HG03108 (cell line): ENCODE results near the gene VRK1.

Source experiments
- ATAC-seq: cut with Tn5 transposase; IDR thresholded peaks from one replicate; pipeline ENCODE4 v1.9.1; 2021; ENCODE audit warnings: moderate library complexity; ENCODE audit not compliant: unreplicated experiment

VRK1 gene

DNA sequence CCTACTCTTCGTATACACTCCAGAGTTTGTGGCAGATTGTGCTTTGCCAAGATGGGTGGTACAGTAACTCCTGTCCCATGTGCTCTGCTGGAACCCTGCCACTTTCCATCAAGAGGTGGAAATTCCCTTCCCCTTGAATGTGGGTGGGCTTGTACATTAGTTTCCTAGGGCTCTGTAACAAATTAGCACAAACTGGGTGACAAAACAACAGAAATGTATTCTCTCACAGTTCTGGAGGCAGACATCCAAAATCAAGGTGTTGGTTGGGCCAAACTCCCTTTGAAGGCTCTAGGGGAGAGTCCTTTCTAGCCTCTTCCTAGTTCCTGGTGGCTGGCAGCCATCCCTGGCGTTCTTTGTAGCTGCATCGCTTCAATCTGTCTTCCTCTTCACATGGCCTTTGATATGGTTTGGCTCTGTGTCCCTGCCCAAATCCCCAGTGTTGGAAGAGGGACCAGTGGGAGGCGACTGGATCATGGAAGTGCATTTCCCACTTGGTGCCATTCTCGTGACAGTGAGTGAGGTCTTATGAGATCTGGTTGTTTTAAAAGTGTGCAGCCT is 117.5 kb downstream of the VRK1 start:
- no peak for ATAC-seq

DNA sequence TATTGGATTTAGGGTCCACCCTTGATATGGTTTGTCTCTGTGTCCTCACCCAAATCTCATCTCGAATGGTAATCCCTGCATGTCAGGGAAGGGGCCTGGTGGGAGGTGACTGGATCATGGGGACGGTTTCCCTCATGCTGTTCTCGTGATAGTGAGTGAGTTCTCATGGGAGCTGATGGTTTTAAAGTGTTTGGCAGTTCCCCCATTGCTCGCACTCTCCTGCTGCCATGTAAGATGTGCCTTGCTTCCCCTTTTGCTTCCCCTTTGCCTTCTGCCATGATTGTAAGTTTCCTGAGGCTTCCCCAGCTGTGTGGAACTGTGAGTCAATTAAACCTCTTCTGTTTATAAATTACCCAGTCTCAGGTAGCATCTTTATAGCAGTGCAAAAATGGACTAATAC is 118.3 kb downstream of the VRK1 start:
- ATAC-seq = no peak

DNA sequence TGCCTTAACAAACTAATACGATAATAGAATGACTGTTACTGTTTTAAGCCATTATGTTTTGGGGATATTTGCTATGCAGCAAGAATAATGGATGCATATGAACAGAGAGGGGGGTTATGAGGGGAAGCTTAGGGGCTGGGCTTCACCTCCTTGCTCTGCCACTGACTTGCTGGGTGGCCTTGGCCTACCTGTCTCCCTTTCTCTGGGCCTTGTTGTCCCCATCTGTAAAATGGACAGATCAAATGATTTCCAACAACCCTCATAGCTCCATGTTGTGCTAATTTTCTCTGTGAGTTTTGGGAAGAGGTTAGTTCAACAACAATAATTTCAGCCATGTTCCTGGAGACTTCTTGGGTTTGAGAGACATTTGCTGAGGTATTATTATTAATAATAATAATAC is 119.6 kb downstream of the VRK1 start:
- ATAC-seq = no peak

DNA sequence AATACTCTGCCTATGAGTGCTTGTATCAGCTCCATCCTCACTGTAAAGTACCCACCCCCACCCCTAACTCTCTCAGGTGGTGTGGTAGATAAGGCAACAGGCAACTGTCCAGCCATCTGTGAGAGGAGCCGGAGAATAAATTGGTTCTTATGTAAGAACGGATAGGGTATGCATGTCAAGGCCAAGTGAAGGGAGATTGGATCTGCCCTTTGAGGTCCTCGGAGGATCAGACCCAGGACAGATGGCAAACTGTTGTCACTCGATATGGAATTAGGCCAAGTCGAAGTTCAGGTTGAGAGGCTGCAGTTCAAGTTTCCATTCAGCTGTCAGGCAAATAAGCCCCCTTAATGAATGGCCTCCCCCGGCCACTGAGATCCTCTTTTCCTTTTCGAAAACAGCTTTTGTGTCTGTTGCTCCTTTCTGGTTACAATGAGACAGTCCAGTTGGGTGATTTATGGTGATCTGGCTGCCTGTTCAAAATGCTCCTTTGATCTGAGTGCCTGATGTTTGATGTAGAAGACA is 120.3 kb downstream of the VRK1 start:
- ATAC-seq = no peak

DNA sequence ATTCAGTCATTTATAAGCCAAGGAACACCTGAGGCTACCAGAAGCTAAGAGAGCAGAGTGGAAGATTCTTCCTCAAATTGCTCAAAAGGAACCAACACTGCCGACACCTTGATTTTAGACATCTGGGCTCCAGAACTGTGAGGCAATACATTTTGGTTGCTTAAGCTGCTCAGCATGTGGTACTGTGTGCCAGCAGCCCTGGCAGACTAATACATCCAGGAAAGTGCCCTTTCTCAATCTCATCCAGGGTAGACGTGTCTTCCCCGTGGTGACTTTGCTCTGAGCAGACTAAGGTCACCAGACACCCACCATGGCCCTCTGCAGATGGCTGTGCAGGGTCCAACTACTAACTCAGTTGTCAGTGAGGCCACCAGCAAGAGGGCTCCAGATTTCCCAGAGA is 122.8 kb downstream of the VRK1 start:
- ATAC-seq = no peak

DNA sequence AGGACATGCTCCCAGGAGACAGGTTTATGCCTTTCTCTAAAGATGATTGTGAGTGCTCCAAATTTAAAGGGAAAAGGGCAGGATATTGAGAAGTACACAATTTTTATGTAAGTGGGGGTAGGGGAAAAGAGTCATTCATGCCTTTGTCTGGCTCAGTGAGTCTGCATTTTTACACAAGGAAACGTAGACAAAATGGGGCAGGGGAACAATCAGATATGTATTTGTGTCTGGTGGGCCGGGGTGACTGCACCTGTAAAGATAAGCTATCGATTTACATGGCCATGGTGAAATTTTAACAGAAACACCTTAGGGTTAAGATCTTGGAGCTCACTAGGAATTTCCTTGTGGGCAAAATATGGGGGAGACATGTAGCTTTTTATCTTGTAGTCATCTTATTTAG is 123.6 kb downstream of the VRK1 start:
- no peak for ATAC-seq

DNA sequence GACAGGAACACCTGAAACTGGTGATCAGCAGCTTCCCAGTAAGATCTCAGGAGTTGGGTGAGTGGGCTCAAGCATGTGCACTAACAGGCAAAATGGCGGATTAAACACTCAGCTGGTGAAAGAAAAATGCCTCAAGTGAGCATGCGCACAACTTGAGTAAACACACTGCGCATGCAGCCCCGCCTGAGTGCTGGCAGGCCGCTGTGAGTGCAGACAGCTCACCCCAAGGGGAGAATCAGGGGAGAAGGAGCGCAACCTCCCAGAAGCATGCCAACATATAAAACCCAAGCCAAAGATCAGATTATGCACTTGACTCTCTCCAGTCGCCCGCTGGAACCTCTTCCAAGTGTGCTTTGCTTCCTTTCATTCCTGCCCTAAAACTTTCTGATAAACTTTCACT is 125.8 kb downstream of the VRK1 start:
- no peak for ATAC-seq

DNA sequence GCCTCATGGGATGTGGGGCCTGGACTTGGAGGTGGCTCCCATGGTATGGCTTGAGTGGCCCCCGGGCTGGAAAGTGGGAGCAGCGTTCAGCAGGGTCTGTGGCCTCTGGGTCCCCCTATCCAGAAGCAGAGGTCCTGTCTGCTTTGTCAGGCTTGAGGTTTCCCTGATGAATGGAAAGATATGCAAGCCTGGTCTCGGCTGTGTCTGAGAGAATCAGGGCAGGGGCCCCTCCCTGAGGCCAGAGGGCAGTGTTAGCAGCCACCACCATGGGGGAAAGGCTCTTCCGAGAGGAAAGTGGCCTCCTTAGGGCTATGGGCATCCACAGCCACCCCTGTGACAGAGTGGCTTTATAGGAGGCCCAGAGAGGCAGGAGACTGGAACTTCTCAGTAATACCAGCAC is 128.2 kb downstream of the VRK1 start:
- ATAC-seq = no peak

DNA sequence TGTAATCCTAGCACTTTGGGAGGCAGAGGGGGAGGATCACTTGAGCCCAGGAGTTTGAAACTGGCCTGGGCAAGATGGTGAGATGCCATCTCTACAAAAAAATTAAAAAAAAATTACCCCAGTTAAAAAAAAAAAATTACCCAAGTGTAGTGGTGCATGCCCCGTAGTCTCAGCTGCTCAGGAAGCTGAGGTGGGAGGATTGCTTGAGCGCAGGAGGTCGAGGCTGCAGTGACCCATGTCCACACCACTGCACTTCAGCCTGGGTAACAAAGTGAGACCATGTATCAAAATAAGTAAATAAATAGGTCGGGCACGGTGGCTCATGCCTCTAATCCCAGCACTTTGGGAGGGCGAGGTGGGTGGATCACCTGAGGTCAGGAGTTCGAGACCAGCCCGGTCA is 128.8 kb downstream of the VRK1 start:
- no peak for ATAC-seq

DNA sequence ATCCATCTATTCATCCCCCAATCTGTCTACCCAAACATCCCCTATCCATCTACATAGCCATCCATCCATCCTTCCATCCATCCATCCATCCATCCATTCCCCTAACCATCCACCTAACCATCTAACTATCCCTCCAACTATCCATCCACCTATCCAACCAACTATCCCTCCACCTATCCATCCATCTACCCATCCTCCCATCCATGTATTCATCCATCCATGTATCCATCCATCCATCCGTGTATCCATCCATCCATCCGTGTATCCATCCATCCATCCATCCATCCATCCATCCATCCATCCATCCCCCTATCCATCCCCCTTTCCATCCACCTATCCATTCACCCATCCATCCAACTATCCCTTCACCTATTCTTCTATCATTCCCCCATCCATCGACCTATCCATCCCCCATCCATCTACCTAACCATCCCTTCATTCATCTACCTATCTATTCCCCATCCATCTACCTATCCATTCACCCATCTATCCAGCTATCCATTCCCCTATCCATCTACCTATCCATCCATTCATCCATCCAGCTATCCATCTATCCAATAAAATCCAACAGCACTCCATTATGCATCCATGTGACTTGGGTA is 131.7 kb downstream of the VRK1 start:
- ATAC-seq = no peak

DNA sequence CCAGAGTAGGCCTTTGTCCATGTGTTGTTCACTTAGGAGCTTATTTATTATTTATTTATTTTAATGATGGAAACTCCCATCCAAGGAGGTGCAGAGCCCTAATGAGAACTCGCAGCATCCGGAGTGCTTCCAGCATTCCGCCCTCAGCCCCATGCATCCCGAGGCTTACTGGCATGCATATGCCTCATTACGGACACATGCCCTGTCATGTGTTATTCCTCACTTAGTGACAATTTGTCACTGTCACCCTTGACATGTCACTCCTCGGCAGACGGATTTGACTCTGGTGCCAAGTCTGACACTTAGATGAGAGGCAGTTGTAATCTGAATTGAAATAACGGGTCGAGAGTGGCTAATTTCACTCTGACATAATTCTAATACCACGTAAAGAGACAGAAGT is 132.8 kb downstream of the VRK1 start:
- no peak for ATAC-seq

DNA sequence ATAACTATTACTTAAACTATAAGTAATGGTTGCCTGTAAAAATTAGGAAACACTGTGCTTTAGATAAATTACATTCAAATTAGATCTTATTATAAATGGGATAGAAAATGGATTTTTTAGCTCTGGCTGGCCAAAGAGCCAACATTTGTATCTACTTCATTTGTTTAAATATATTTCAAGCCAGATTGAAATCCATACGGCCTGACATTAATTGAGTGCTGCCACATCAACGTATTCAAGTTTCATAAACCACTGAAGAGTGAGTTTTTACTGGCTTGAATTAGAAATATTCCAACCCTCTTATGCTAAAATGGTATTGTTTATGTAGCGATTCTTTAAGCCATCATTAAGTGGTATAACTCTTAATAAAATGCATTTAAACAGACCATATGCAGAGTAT is 133.3 kb downstream of the VRK1 start:
- no peak for ATAC-seq
